Esophagus squamous epithelium (tissue), 5 donors: Measurements from ENCODE around the gene PPA1. TPM values are rescaled to one million over a fixed set of nuclear protein-coding genes. Genes with fewer than 3 reads are reported as not detected.
"Not testable (repeated sequence)": the region's sequence is repeated elsewhere in the genome, so short reads cannot be mapped to it uniquely, and the experiment has no call there.

Experiments used
- DNase-seq: peaks from one replicate; lab custom pipeline; 2025; lab: John Stamatoyannopoulos, UW
- H3K27ac ChIP-seq, 4 donors: fragments of 200-600 bp; sonication (generic); one replicate each; pipeline ENCODE4 v1.5.1; 2016 to 2019; ENCODE audit warnings: mild to moderate bottlenecking in 1 of 4
- H3K27me3 ChIP-seq, 4 donors: fragments of 200-600 bp; sonication (generic); 1 replicate in 3 of 4; 2 replicates in 1 of 4; pipeline versions ENCODE4 v1.5.1 to v1.6.0; 2017 to 2021; ENCODE audit warnings: antibody characterized with exemption in 1 of 4
- H3K36me3 ChIP-seq, 3 donors: fragments of 200-600 bp; sonication (generic); one replicate each; pipeline ENCODE4 v1.5.1; 2016 to 2019
- H3K4me1 ChIP-seq, 3 donors: fragments of 200-600 bp; sonication (generic); one replicate each; pipeline ENCODE4 v1.5.1; 2017 to 2019
- H3K4me3 ChIP-seq, 4 donors: fragments of 200-600 bp; sonication (generic); 1 replicate in 3 of 4; 2 replicates in 1 of 4; pipeline ENCODE4 v1.5.1; 2016 to 2019; ENCODE audit warnings: mild to moderate bottlenecking in 2 of 4, moderate library complexity in 1 of 4
- H3K9me3 ChIP-seq, 3 donors: fragments of 200-600 bp; sonication (generic); one replicate each; pipeline ENCODE4 v1.5.1; 2016 to 2019
- POLR2A ChIP-seq, 4 donors: fragments of 450-650 bp; IDR thresholded peaks; one replicate each; pipeline ENCODE4 v1.6.1; 2017; ENCODE audit warnings: antibody characterized with exemption in 4 of 4, mild to moderate bottlenecking in 4 of 4, moderate library complexity in 3 of 4
- WGBS, 2 donors: methylation state at CpG; one replicate each; pipeline ENCODE4 v1.1.5; 2018; 5-methylcytosine and 5-hydroxymethylcytosine counted together
- intact Hi-C: fragments of 100-400 bp; cut with DNase I; formaldehyde crosslinking; loops from one replicate; pipeline ENCODE4 v1.15.0; 2022
- total RNA-seq, 4 donors: library from RNA; depleted of rRNA; stranded (reverse); fragments of >200 nt; gene quantifications; one replicate each; pipeline ENCODE4 v1.1.0, GENCODE V29; 2016
- TF ChIP-seq, protein P1 (sequence below), 6 experiments: fragments of 450-650 bp in 4 of 6; fragments of 200-600 bp in 2 of 6; sonication (generic) in 2 of 6; IDR thresholded peaks; one replicate each; pipeline ENCODE4 v1.5.1; 2016 to 2019; ENCODE audit warnings: antibody characterized with exemption in 6 of 6, mild to moderate bottlenecking in 4 of 6, moderate library complexity in 4 of 6
- donor health status: DM: yes; HTN: yes; CAD: no.

Gene PPA1
- total RNA-seq, 4 donors from 2014 or later = 129 to 210 (median 157) TPM

DNA sequence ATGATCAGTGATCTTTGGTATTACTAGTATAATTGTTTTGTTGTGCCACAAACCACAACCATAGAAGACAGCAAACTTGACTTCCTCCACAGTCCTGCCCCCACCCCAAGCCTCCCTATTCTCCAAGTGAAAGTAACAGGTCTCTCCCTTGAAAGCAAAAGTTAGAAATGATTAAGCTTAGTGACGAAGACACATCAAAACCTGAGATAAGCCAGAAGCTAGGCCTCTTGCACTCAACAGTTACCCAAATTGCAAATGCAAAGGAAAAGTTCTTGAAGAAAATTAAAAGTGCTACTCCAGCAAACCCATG is 70.4 kb downstream of the PPA1 start:
- Histone ChIP-seq H3K27ac (no peak overlapping the region), H3K4me1 (peaks cover 0 to 73% (median 23%) of the 10 kb centered on the region in 3 donors), H3K9me3 (no peaks in the 10 kb centered on the region), H3K4me3 (no peak overlapping the region), H3K36me3 (peaks cover 0 to 63% (median 6%) of the 10 kb centered on the region in 3 donors), H3K27me3 (no peaks in the 10 kb centered on the region)
- intact Hi-C loops = no loop called here
- TF ChIP-seq, protein P1, sequence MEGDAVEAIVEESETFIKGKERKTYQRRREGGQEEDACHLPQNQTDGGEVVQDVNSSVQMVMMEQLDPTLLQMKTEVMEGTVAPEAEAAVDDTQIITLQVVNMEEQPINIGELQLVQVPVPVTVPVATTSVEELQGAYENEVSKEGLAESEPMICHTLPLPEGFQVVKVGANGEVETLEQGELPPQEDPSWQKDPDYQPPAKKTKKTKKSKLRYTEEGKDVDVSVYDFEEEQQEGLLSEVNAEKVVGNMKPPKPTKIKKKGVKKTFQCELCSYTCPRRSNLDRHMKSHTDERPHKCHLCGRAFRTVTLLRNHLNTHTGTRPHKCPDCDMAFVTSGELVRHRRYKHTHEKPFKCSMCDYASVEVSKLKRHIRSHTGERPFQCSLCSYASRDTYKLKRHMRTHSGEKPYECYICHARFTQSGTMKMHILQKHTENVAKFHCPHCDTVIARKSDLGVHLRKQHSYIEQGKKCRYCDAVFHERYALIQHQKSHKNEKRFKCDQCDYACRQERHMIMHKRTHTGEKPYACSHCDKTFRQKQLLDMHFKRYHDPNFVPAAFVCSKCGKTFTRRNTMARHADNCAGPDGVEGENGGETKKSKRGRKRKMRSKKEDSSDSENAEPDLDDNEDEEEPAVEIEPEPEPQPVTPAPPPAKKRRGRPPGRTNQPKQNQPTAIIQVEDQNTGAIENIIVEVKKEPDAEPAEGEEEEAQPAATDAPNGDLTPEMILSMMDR (IDR thresholded peaks at IDR 0.05) = no peak
- no peak for TF ChIP-seq POLR2A (IDR thresholded peaks at IDR 0.05)
- no peak for DNase-seq
- 22 to 56% methylated on average over 1 of the region's 1 CpG for WGBS, 2 donors

DNA sequence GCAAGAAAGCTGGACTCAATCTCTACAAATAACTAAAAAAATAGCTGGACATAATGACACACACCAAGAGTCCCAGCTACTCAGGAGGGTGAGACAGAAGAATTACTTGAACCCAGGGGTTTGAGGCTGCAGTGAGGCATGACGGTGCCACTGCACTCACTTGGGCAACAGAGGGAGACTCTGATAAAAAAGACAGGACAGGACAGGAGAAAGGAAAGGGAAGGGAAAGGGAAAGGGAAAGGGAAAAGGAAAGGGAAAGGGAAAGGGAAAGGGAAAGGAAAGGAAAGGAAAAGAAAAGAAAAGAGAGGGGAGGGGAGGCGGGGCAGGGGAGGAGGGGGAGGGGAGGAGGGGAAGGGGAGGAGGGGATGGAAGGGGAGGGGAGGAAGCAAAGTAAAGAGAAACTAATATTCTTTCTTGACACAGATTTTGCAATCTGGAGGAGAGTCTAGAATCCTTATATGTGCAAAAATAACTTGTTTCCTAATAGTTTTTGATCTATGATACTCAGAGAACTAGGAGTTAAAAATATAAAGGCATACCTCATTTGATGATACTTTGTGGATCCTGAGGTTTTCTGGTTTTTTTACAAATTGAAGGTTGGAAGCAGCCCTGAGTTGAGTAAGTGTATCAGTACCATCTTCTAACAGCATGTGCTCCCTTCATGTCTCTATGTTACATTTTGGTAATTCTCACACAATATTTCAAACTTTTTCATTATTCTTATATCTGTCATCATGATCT is 70.9 kb downstream of the PPA1 start:
- peaks cover 0 to 68% (median 6%) of the 10 kb centered on the region in 3 donors for H3K36me3 ChIP-seq

DNA sequence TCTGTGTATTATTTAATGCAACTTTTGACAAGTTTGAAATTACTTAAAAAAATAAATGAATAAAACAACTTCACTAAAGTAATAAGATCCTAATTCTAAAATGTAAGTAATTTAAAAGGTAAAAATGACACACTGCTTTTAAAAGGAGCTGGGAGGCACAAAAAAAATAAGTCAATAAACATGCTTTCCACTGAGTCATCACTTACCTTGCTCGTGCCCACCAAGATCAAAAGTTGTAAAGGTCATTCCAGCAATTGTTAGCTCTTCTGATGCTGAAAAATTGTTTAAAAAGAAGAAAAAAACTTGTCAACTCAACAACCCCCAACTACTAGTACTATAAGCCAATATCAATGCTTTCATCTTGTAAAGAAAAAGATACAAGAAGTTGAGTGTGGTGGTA is 72.4 kb downstream of the PPA1 start:
- Histone ChIP-seq H3K27me3 (no peaks in the 10 kb centered on the region), H3K36me3 (peaks cover 7 to 70% (median 13%) of the 10 kb centered on the region in 3 donors), H3K4me3 (no peak overlapping the region), H3K4me1 (peaks cover 0 to 53% (median 19%) of the 10 kb centered on the region in 3 donors), H3K9me3 (no peaks in the 10 kb centered on the region), H3K27ac (no peak overlapping the region)
- no peak for DNase-seq
- TF ChIP-seq POLR2A (IDR thresholded peaks at IDR 0.05) = no peak
- TF ChIP-seq, protein P1 (IDR thresholded peaks at IDR 0.05) = no peak
- 34 to 52% methylated on average over 1 of the region's 1 CpG for WGBS, 2 donors
- intact Hi-C loops = no loop called here

More for the DNA sequence above, 70.9 kb downstream of the PPA1 start:
- no peak for TF ChIP-seq POLR2A (IDR thresholded peaks at IDR 0.05)
- TF ChIP-seq, protein P1 (IDR thresholded peaks at IDR 0.05) = no peak
- WGBS, 2 donors = 88 to 92% methylated on average over 2 of the region's 2 CpGs
- H3K4me1 ChIP-seq = peaks cover 0 to 68% (median 19%) of the 10 kb centered on the region in 3 donors
- no peak for DNase-seq
- intact Hi-C loops = no loop called here
- H3K27me3 ChIP-seq = no peaks in the 10 kb centered on the region
- no peaks in the 10 kb centered on the region for H3K9me3 ChIP-seq
- H3K4me3 ChIP-seq = no peak overlapping the region
- H3K27ac ChIP-seq = no peak overlapping the region

DNA sequence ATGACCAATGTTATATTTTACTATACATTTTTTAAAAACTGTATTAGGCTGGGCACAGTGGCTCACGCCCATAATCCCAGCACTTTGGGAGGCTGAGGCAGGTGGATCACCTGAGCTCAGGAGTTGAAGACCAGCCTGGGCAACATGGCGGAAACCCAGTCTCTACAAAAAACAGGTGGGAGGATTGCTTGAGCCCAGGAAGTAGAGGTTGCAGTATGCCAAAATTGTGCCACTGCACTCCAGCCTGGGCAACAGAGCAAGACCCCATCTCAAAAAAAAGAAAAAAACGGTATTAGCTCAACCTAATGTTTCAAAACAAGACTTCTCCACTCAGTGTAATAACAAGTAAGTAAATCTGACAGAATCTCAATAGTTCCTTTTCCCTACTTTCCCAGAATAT is 73.9 kb downstream of the PPA1 start:
- peaks cover 8 to 78% (median 20%) of the 10 kb centered on the region in 3 donors for H3K36me3 ChIP-seq
- intact Hi-C loops = not testable (repeated sequence)

DNA sequence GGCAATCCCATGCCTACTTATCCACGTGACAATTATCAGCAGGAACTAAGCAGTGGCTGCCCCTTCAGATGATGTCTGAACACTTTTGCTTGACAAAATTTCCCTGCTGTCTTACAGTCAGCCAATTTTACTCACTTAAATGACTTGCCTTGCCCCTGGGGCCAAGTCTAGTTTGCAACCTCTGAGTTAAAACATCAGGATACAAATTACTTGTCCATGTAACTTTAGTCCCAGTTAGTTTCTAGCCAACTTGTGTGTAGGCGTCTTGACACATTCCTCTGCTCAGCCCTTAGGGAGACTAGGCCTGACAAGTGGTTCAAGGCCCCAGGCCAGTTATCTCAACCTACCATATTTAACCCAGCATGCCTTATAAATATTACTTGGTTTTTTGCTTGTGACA is 75.1 kb downstream of the PPA1 start:
- Histone ChIP-seq H3K36me3 (peaks cover 13 to 90% (median 20%) of the 10 kb centered on the region in 3 donors), H3K27ac (no peak overlapping the region), H3K4me3 (no peak overlapping the region), H3K4me1 (peaks cover 0 to 29% (median 11%) of the 10 kb centered on the region in 3 donors), H3K9me3 (no peaks in the 10 kb centered on the region), H3K27me3 (no peaks in the 10 kb centered on the region)
- WGBS, 2 donors = 52 to 65% methylated on average over 2 of the region's 2 CpGs
- DNase-seq = no peak
- TF ChIP-seq, protein P1 (IDR thresholded peaks at IDR 0.05) = no peak
- no peak for TF ChIP-seq POLR2A (IDR thresholded peaks at IDR 0.05)
- intact Hi-C loops = no loop called here

More for the DNA sequence above, 73.9 kb downstream of the PPA1 start:
- not testable (repeated sequence) for H3K4me3 ChIP-seq, DNase-seq, H3K9me3 ChIP-seq, H3K27ac ChIP-seq, H3K27me3 ChIP-seq
- H3K4me1 ChIP-seq = peaks cover 0 to 41% (median 19%) of the 10 kb centered on the region in 3 donors
- 84 to 85% methylated on average over 3 of the region's 3 CpGs for WGBS, 2 donors
